Activated T-helper 17 cell treated with anti-CD3 and anti-CD28 coated beads, Interleukin-2, amount 50 U/mL, for 72 hours (primary cell): ENCODE results near the gene DAB2IP. TPM values are rescaled to one million over a fixed set of nuclear protein-coding genes. Genes with fewer than 3 reads are reported as not detected.

Experiments used
- ATAC-seq: fragments of 150-1000 bp; cut with Tn5 transposase; replicated peaks from 2 replicates; pipeline ENCODE4 v1.10.0; 2021; ENCODE audit warnings: mild to moderate bottlenecking, moderate library complexity
- H3K27ac Mint-ChIP-seq: one replicate; pipeline ENCODE4 v1.8.0; 2022; ENCODE audit warnings: mixed read lengths
- H3K27me3 Mint-ChIP-seq: one replicate; pipeline ENCODE4 v1.8.0; 2022; ENCODE audit warnings: mixed read lengths
- H3K36me3 Mint-ChIP-seq: one replicate; pipeline ENCODE4 v1.8.0; 2022; ENCODE audit warnings: low read depth, mild to moderate bottlenecking, mixed read lengths
- H3K4me1 Mint-ChIP-seq: one replicate; pipeline ENCODE4 v1.8.0; 2022; ENCODE audit warnings: mixed read lengths
- H3K4me3 Mint-ChIP-seq: one replicate; pipeline ENCODE4 v1.8.0; 2022; ENCODE audit warnings: mild to moderate bottlenecking, mixed read lengths
- H3K9me3 Mint-ChIP-seq: one replicate; pipeline ENCODE4 v1.8.0; 2022; ENCODE audit warnings: mixed read lengths
- total RNA-seq, 2 donors: library from RNA; stranded (reverse); gene quantifications; one replicate each; pipeline ENCODE4 v1.2.3, GENCODE V29; 2022

Gene DAB2IP
- total RNA-seq, 2 donors from 2014 or later: 0.09 TPM; not detected in 1

- ATAC-seq: no peak
- H3K27me3 Mint-ChIP-seq: no peaks in the 10 kb centered on the region
- H3K27ac Mint-ChIP-seq: no peak overlapping the region
- H3K36me3 Mint-ChIP-seq: no peaks in the 10 kb centered on the region
- H3K9me3 Mint-ChIP-seq: no peaks in the 10 kb centered on the region
- no peak overlapping the region for H3K4me3 Mint-ChIP-seq
- no peaks in the 10 kb centered on the region for H3K4me1 Mint-ChIP-seq
These were observed 60.4 kb downstream of the DAB2IP start for GRCh38 chr9:121711797-121712196.

- ATAC-seq: no peak
- Mint-ChIP-seq H3K4me1 (no peaks in the 10 kb centered on the region), H3K36me3 (no peaks in the 10 kb centered on the region), H3K27ac (no peak overlapping the region), H3K4me3 (no peak overlapping the region), H3K9me3 (no peaks in the 10 kb centered on the region), H3K27me3 (no peaks in the 10 kb centered on the region)
These were observed 62.1 kb downstream of the DAB2IP start for GRCh38 chr9:121713400-121714070.

- H3K4me1 Mint-ChIP-seq: no peaks in the 10 kb centered on the region
- no peak overlapping the region for H3K4me3 Mint-ChIP-seq
- no peak overlapping the region for H3K27ac Mint-ChIP-seq
- no peak for ATAC-seq
- no peaks in the 10 kb centered on the region for H3K27me3 Mint-ChIP-seq
- no peaks in the 10 kb centered on the region for H3K9me3 Mint-ChIP-seq
- no peaks in the 10 kb centered on the region for H3K36me3 Mint-ChIP-seq
These were observed 62.8 kb downstream of the DAB2IP start for GRCh38 chr9:121714075-121714705.

GRCh38 chr9:121714873-121715272 lies 63.4 kb downstream of the DAB2IP start:
- ATAC-seq: no peak

GRCh38 chr9:121717141-121717991 lies 65.9 kb downstream of the DAB2IP start:
- Mint-ChIP-seq H3K4me1 (no peaks in the 10 kb centered on the region), H3K36me3 (no peaks in the 10 kb centered on the region), H3K4me3 (no peak overlapping the region), H3K27me3 (no peaks in the 10 kb centered on the region), H3K27ac (no peak overlapping the region), H3K9me3 (no peaks in the 10 kb centered on the region)
- ATAC-seq: no peak

More at GRCh38 chr9:121714873-121715272, 63.4 kb downstream of the DAB2IP start:
- H3K4me3 Mint-ChIP-seq: no peak overlapping the region
- H3K4me1 Mint-ChIP-seq: no peaks in the 10 kb centered on the region
- no peak overlapping the region for H3K27ac Mint-ChIP-seq
- H3K36me3 Mint-ChIP-seq: no peaks in the 10 kb centered on the region
- H3K27me3 Mint-ChIP-seq: no peaks in the 10 kb centered on the region
- no peaks in the 10 kb centered on the region for H3K9me3 Mint-ChIP-seq

- Mint-ChIP-seq H3K4me3 (no peak overlapping the region), H3K27me3 (no peaks in the 10 kb centered on the region), H3K36me3 (no peaks in the 10 kb centered on the region), H3K27ac (no peak overlapping the region), H3K9me3 (no peaks in the 10 kb centered on the region), H3K4me1 (no peaks in the 10 kb centered on the region)
- ATAC-seq: no peak
These were observed 66.7 kb downstream of the DAB2IP start for GRCh38 chr9:121718084-121718483.

GRCh38 chr9:121718501-121718900 lies 67.1 kb downstream of the DAB2IP start:
- ATAC-seq: no peak
- no peaks in the 10 kb centered on the region for H3K36me3 Mint-ChIP-seq
- H3K27me3 Mint-ChIP-seq: no peaks in the 10 kb centered on the region
- no peaks in the 10 kb centered on the region for H3K9me3 Mint-ChIP-seq
- H3K4me3 Mint-ChIP-seq: no peak overlapping the region
- H3K27ac Mint-ChIP-seq: no peak overlapping the region
- no peaks in the 10 kb centered on the region for H3K4me1 Mint-ChIP-seq

GRCh38 chr9:121720311-121721057 lies 69.0 kb downstream of the DAB2IP start:
- Mint-ChIP-seq H3K27me3 (peaks cover 3% of the 10 kb centered on the region), H3K4me3 (no peak overlapping the region), H3K9me3 (no peaks in the 10 kb centered on the region), H3K4me1 (no peaks in the 10 kb centered on the region), H3K27ac (no peak overlapping the region), H3K36me3 (no peaks in the 10 kb centered on the region)
- no peak for ATAC-seq

- H3K4me3 Mint-ChIP-seq: no peak overlapping the region
- H3K36me3 Mint-ChIP-seq: no peaks in the 10 kb centered on the region
- peaks cover 3% of the 10 kb centered on the region for H3K27me3 Mint-ChIP-seq
- H3K4me1 Mint-ChIP-seq: no peaks in the 10 kb centered on the region
- no peak overlapping the region for H3K27ac Mint-ChIP-seq
- no peaks in the 10 kb centered on the region for H3K9me3 Mint-ChIP-seq
- no peak for ATAC-seq
These were observed 69.6 kb downstream of the DAB2IP start for GRCh38 chr9:121721058-121721350.

GRCh38 chr9:121721770-121722169 lies 70.3 kb downstream of the DAB2IP start:
- H3K36me3 Mint-ChIP-seq: no peaks in the 10 kb centered on the region
- H3K27ac Mint-ChIP-seq: no peak overlapping the region
- no peak overlapping the region for H3K4me3 Mint-ChIP-seq
- ATAC-seq: no peak
- no peaks in the 10 kb centered on the region for H3K9me3 Mint-ChIP-seq
- H3K27me3 Mint-ChIP-seq: peaks cover 3% of the 10 kb centered on the region
- no peaks in the 10 kb centered on the region for H3K4me1 Mint-ChIP-seq

GRCh38 chr9:121725008-121725775 lies 73.8 kb downstream of the DAB2IP start:
- Mint-ChIP-seq H3K9me3 (no peaks in the 10 kb centered on the region), H3K27ac (no peak overlapping the region), H3K4me3 (no peak overlapping the region), H3K4me1 (no peaks in the 10 kb centered on the region), H3K36me3 (no peaks in the 10 kb centered on the region), H3K27me3 (peaks cover 3% of the 10 kb centered on the region)
- no peak for ATAC-seq

GRCh38 chr9:121727295-121728020 lies 76.0 kb downstream of the DAB2IP start:
- H3K27me3 Mint-ChIP-seq: peaks cover 11% of the 10 kb centered on the region
- no peak for ATAC-seq
- H3K9me3 Mint-ChIP-seq: no peaks in the 10 kb centered on the region
- no peaks in the 10 kb centered on the region for H3K36me3 Mint-ChIP-seq
- H3K27ac Mint-ChIP-seq: no peak overlapping the region
- no peaks in the 10 kb centered on the region for H3K4me1 Mint-ChIP-seq
- no peak overlapping the region for H3K4me3 Mint-ChIP-seq

GRCh38 chr9:121728916-121729315 lies 77.5 kb downstream of the DAB2IP start:
- Mint-ChIP-seq H3K9me3 (no peaks in the 10 kb centered on the region), H3K27me3 (peaks cover 16% of the 10 kb centered on the region), H3K27ac (no peak overlapping the region), H3K4me3 (no peak overlapping the region), H3K36me3 (no peaks in the 10 kb centered on the region), H3K4me1 (no peaks in the 10 kb centered on the region)
- ATAC-seq: no peak
